Rectal smooth muscle tissue (tissue), 1 donor: ENCODE results near the gene KLK10.
A peak's percentile ranks its signal among the peaks of the same experiment; 100 is the strongest.

Experiments used
- H3K27ac ChIP-seq: one replicate; pipeline ENCODE4 v1.7.0; 2013; ENCODE audit warnings: low read depth, low read length, inconsistent platforms
- H3K27me3 ChIP-seq: one replicate; pipeline ENCODE4 v1.7.0; 2013; ENCODE audit warnings: low read length; ENCODE audit not compliant: control insufficient read depth, insufficient read depth
- H3K36me3 ChIP-seq: one replicate; pipeline ENCODE4 v1.7.0; 2013; ENCODE audit warnings: low read length; ENCODE audit not compliant: control insufficient read depth, insufficient read depth
- H3K4me1 ChIP-seq: one replicate; pipeline ENCODE4 v1.7.0; 2013; ENCODE audit warnings: low read length; ENCODE audit not compliant: control insufficient read depth, insufficient read depth
- H3K4me3 ChIP-seq: one replicate; pipeline ENCODE4 v1.7.0; 2013; ENCODE audit warnings: low read length
- H3K9ac ChIP-seq: one replicate; pipeline ENCODE4 v1.7.0; 2013; ENCODE audit warnings: low read length

KLK10 gene, protein sequence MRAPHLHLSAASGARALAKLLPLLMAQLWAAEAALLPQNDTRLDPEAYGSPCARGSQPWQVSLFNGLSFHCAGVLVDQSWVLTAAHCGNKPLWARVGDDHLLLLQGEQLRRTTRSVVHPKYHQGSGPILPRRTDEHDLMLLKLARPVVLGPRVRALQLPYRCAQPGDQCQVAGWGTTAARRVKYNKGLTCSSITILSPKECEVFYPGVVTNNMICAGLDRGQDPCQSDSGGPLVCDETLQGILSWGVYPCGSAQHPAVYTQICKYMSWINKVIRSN

DNA sequence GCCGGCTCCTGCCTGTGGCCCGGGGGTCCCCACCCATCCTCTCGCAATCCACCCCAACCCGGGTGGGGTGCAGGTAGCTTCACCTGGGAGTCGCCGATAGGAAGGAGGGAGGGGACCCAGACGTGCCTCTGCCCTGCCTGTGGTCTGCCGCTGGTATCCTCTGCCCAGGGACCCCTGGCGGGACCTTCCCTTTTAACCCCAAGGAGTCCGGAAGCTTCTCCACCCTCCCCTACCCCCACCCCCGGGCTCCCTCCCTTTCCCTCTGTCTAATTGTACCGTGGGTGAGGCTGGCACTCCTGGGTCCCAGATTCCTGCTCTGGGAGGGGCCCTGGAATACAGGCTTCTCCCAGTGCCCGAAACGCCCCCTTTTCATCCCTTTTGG, at the start of gene KLK10:
Gene KLK10, minus strand, starts transcription at position 166 of the 382 bp plus-strand sequence. CDS start 579 bp downstream, outside the sequence.
- H3K27ac ChIP-seq: no peak within 1 kb of the TSS
- H3K27me3 ChIP-seq: peaks cover 9% of the 10 kb centered on the region

DNA sequence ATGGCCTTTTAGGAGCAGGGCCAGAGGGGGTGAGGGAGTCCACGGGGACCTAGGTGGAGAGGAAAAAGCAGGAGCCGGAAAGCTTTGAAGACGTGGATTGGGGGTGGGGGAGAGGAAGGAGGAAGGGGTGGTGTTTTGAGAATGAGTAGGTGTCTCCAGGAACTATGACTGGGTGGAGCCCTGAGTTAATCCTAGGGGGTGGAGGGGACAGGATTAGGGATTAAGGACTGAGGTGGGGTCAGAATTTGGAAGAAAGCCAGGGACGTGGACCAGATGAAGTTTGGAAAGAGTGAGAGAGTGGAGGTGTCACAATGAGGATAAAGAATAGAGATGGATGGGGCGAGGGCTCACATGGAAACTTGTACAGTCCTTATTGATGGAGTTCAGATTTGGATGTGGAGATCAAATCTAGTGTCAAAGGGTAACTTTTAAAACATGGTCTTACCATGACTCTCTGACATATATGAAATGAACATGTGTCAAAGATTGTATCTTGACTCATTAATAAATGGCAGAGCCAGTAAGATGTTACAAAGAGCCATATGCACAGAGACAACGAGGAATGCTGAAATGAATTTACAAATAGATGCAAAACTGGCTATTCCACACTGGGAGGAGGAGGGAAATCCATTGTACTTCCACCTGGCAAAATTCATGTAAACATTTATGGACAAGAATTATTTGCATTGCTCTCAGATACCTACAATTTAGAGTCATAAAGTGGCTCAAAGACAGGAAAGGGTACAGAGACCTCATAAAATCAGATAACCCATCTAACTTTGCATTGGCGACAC, 47.1 kb upstream of the KLK10 start:
- Histone ChIP-seq H3K4me3 (no peak overlapping the region), H3K27me3 (peaks cover 12% of the 10 kb centered on the region), H3K4me1 (no peaks in the 10 kb centered on the region), H3K9ac (no peak overlapping the region), H3K36me3 (no peaks in the 10 kb centered on the region), H3K27ac (no peak overlapping the region)

More for the DNA sequence above, at the start of gene KLK10:
- Histone ChIP-seq H3K4me1 (no peaks in the 10 kb centered on the region), H3K9ac (no peak within 1 kb of the TSS), H3K36me3 (no peaks in the 10 kb centered on the region), H3K4me3 (no peak within 1 kb of the TSS)

DNA sequence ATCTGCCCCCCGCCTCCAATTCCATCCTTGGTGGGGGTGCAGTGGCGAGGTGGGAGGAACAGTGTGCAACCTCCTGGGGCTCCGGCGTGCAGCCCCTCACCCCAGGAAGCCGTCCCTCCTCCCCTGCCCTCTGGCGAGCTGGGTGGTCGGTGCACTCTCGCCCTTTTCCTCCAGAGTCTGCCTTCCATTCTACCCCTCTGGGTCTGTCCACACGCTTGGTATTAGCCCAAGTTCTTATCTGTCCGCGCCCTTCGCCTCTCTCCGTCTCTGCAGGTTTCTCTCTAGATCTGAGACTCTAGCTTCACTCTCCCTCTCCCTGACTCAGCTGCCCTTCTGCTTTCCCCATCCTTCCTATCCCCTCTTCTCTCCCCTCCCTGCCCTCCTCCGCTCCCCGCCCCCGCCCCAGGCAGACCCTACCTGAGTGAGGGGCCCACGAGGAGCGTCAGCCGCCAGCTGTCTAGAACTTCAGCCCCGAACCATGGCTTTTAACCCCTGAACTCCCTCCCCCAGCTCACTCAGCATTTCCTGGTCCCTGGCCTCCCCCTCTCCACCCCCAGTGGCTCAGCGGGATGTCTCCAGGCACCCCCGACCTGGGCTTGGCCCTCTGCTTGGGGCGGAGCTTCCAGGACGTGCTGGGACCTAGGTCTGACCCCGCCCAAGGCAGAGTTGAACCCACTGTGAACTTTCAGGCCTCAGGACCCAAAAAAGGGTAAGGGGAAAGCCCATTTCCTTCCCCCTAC, 45.9 kb upstream of the KLK10 start:
- Histone ChIP-seq H3K4me3 (no peak overlapping the region), H3K9ac (no peak overlapping the region), H3K4me1 (no peaks in the 10 kb centered on the region), H3K27ac (no peak overlapping the region), H3K27me3 (peaks cover 12% of the 10 kb centered on the region), H3K36me3 (no peaks in the 10 kb centered on the region)

DNA sequence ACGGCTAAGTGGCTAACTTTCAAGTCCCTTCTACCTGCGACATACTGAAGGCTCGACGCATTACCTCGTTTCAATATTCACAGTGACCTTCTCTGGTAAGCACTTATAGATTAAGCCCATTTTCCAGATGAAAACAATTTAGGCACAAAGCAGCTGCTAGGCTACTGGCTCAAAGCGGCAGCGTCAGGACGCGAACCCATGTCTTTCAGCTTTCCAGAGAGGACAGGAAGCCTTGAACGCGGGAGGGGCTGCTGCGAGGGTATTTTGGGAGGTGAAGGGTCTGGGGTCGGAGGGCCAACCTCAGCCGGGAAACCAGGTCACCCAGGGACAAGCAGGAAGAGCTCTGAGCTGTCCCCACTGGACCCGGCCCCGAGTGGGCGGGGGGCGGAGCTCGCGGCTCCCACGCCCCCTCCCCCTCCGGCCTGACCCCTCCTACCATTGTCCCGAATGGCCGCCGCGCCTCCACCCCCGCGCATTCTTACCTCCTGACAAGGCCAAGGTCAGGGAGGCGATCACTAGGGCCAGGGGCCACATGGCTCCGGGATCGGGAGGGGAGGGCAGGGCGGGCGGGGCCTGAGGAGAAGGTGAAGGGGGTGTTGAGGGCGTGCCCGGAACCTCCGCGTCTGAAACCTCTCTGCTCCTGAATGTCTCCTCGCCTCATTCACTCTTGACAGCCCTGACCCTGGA, 45.2 kb upstream of the KLK10 start, which contains the start of gene KLK13:
Gene KLK13, minus strand, starts transcription at position 559 of the 687 bp plus-strand sequence. Its CDS starts 25 bp downstream, at position 534.
- no peak within 1 kb of the TSS for H3K27ac ChIP-seq
- peaks cover 12% of the 10 kb centered on the region for H3K27me3 ChIP-seq
- no peaks in the 10 kb centered on the region for H3K4me1 ChIP-seq
- no peak within 1 kb of the TSS for H3K9ac ChIP-seq
- no peaks in the 10 kb centered on the region for H3K36me3 ChIP-seq
- H3K4me3 ChIP-seq: peak within 1 kb of the TSS; percentile 27

DNA sequence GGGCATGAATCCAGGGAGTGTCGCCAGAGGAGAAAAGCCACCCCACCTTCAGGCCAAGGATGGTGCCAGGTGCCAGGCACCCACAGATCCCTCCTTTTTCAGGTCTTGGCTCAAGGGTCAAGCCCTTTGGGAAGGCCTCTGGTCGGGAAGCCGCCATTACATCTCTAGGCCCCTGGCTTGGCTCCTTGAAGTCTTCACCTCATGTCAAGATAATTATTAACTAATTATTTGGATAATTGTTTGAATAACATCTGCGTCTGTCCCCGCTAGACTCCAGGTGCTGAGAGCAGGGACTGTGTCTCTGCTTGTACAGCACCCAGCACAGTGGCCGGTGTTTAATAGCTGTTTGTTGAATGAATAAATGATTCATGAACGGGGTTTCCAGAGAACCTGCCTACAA, 44.2 kb upstream of the KLK10 start:
- H3K9ac ChIP-seq: no peak overlapping the region
- no peaks in the 10 kb centered on the region for H3K4me1 ChIP-seq
- peaks cover 12% of the 10 kb centered on the region for H3K27me3 ChIP-seq
- no peak overlapping the region for H3K27ac ChIP-seq
- H3K36me3 ChIP-seq: no peaks in the 10 kb centered on the region
- H3K4me3 ChIP-seq: no peak overlapping the region

DNA sequence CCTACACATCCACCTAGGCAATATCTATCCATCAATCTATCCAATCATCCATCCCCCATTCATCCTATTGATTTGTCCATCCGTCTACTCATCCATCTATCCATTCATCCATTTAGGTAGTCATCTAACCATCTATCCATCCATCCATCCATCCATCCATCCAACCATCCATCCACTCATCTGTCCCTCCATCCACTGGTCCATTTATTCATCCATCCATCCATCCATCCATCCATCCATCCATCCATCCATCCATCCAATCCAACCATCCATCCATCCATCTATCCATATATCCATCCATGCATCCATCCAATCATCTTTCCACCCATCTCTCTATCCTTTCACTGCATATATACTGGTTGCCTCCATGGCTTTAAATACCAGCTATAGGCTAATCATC, 41.5 kb upstream of the KLK10 start:
- H3K4me1 ChIP-seq: no peaks in the 10 kb centered on the region
- no peak overlapping the region for H3K4me3 ChIP-seq
- H3K9ac ChIP-seq: no peak overlapping the region
- no peak overlapping the region for H3K27ac ChIP-seq
- peaks cover 8% of the 10 kb centered on the region for H3K27me3 ChIP-seq
- no peaks in the 10 kb centered on the region for H3K36me3 ChIP-seq

DNA sequence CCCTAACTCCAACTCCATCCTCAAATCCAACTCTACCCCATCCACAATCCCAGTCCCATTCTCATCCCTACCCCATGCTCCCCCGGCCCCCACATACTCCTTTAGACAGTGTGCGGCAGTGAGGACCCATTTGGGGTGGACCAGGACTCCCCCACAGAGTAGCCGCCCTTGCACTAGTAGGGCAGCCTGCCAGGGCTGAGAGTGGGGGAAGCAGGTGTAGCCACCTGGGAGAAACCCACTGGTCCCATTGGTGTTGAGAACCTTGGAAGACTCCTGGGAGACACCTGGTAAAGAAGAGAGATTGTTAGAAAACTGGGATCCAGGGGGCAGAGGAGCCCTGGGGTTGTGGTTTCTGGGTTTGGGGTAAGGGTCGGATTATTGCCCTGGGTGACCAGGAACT, 40.8 kb upstream of the KLK10 start:
- H3K27ac ChIP-seq: no peak overlapping the region
- H3K27me3 ChIP-seq: peaks cover 5% of the 10 kb centered on the region
- no peak overlapping the region for H3K9ac ChIP-seq
- H3K36me3 ChIP-seq: no peaks in the 10 kb centered on the region
- no peaks in the 10 kb centered on the region for H3K4me1 ChIP-seq
- H3K4me3 ChIP-seq: no peak overlapping the region

DNA sequence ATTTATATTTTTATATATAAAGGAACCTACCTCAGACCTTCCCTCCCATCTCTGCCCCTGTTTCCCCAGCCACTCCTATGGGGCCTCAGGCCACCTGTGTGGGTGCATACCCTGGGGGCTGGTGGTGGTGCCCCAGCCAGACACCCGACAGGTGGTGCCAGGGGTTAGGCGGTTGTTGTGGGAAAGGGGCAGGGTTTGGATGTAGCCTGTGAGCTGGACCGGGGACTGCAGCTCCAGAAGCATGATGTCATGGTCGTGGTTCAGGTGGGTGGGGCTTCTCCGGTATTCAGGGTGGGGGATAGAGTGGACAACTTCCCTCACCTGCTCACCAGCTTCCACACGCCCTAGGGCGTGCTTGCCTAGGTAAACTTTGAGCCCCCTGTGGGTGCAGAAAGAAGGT, 40.2 kb upstream of the KLK10 start:
- Histone ChIP-seq H3K27ac (no peak overlapping the region), H3K9ac (no peak overlapping the region), H3K4me3 (no peak overlapping the region), H3K27me3 (peaks cover 5% of the 10 kb centered on the region), H3K36me3 (no peaks in the 10 kb centered on the region), H3K4me1 (no peaks in the 10 kb centered on the region)

DNA sequence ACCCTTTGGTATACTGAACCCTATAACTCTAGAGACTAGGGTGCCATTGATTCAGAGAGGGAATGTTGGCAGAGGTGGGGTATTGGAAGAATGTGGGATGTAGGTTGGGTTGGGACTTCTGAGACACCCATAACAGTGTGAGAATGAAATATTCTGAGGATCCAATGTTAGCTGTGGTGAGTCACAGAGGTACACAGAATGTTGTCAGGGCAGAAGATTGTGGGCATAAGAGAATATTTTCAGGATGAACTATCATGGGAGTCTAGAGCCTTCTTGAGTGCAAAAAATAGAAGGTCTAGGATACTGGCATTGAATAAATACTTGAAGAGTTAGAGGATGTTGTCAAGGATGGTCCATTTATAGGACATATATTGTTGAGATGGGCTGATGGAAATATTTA, 36.4 kb upstream of the KLK10 start:
- H3K27ac ChIP-seq: no peak overlapping the region
- H3K4me1 ChIP-seq: no peaks in the 10 kb centered on the region
- no peak overlapping the region for H3K4me3 ChIP-seq
- H3K36me3 ChIP-seq: no peaks in the 10 kb centered on the region
- no peaks in the 10 kb centered on the region for H3K27me3 ChIP-seq
- no peak overlapping the region for H3K9ac ChIP-seq

DNA sequence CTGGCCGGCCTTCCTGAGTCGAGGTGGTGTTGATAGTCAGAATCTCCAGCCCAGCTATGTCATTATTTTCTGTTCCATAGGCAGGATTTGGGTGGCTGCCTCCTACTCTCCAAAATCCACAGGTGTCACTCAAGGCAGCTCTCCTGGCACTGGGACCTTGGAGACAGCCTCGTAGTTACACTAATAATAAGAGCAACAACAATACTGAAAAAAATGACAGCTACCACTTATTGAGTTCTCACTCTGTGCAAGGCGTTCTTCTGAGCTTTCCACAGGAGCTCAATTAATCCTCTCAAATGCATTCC, 27.5 kb upstream of the KLK10 start:
- Histone ChIP-seq H3K4me1 (no peaks in the 10 kb centered on the region), H3K4me3 (no peak overlapping the region), H3K27me3 (no peaks in the 10 kb centered on the region), H3K36me3 (no peaks in the 10 kb centered on the region), H3K27ac (no peak overlapping the region), H3K9ac (no peak overlapping the region)

DNA sequence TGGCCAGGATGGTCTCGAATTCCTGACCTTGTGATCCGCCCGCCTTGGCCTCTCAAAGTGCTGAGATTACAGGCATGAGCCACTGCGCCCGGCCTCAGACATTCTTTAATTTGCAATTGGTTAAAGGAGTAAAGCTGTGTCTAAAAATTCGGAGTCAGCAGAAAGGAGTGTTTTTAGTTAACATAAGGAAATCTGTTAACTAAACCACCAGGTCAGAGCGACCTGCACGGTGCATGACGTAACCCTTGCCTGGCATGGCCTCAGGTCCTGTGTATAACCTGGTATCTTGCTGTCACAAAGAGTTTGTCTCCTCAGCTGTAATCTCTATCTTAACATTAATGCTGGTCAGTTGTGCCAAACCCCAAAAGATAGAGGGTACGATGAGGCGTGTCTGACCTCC, 24.8 kb upstream of the KLK10 start:
- Histone ChIP-seq H3K4me1 (no peaks in the 10 kb centered on the region), H3K36me3 (no peaks in the 10 kb centered on the region), H3K27me3 (no peaks in the 10 kb centered on the region), H3K27ac (no peak overlapping the region), H3K9ac (no peak overlapping the region), H3K4me3 (no peak overlapping the region)

DNA sequence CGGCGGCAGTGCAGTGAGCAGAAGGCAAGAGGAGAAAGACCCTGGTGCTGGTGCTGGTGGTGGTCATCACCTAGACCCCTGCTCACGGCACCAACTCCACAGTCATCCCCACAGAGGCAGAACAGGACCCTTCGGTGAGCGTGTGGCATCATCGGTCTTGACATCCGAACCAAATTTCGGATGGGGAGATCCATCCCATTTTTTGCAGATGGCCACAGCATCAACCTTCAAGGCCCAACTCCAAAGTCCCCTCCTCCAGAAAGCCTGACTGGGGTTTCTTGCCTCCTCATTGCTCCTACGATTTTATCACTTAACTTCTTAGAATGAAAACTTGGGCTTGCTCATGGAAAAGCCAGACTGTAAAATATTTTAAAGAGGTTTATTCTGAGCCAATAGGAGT, 24.0 kb upstream of the KLK10 start:
- no peak overlapping the region for H3K9ac ChIP-seq
- H3K27me3 ChIP-seq: no peaks in the 10 kb centered on the region
- no peak overlapping the region for H3K27ac ChIP-seq
- no peaks in the 10 kb centered on the region for H3K36me3 ChIP-seq
- no peak overlapping the region for H3K4me3 ChIP-seq
- H3K4me1 ChIP-seq: no peaks in the 10 kb centered on the region
